Measurements from ENCODE around the gene CORIN.
"Not testable (repeated sequence)": the region's sequence is repeated elsewhere in the genome, so short reads cannot be mapped to it uniquely, and the experiment has no call there.

- not testable (repeated sequence) for TF ChIP-seq CTCF, POLR2A (IDR thresholded peaks at IDR 0.05)
Observed at GRCh38 chr4:47555920-47556319, 281.9 kb downstream of the CORIN start.
